Rectal smooth muscle tissue (tissue), 1 donor: ENCODE measurements around the gene GRIK1.

ENCODE experiments used
- H3K27ac ChIP-seq: one replicate; pipeline ENCODE4 v1.7.0; 2013; ENCODE audit warnings: low read depth, low read length, inconsistent platforms
- H3K27me3 ChIP-seq: one replicate; pipeline ENCODE4 v1.7.0; 2013; ENCODE audit warnings: low read length; ENCODE audit not compliant: control insufficient read depth, insufficient read depth
- H3K36me3 ChIP-seq: one replicate; pipeline ENCODE4 v1.7.0; 2013; ENCODE audit warnings: low read length; ENCODE audit not compliant: control insufficient read depth, insufficient read depth
- H3K4me1 ChIP-seq: one replicate; pipeline ENCODE4 v1.7.0; 2013; ENCODE audit warnings: low read length; ENCODE audit not compliant: control insufficient read depth, insufficient read depth
- H3K4me3 ChIP-seq: one replicate; pipeline ENCODE4 v1.7.0; 2013; ENCODE audit warnings: low read length
- H3K9ac ChIP-seq: one replicate; pipeline ENCODE4 v1.7.0; 2013; ENCODE audit warnings: low read length

GRIK1 gene

DNA sequence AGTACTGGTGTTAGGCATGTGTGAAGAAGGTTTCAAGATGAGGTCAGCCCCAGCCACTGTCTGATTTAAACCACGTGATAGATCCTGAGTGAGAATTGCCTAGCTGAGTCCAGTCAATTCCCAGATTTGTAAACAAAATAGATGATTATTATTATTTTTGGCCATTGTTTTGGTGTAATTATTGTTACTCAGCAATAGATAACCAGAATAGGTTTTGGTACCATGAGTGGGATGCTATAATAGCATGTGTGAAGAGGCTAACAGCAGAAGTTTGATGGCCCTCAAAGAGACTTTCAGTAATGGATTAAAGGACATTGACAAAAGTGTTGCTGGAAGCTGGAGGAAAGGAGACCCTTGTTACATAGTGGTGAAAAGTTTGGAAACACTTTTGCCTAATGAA, 426.3 kb downstream of the GRIK1 start:
- H3K4me1 ChIP-seq = no peaks in the 10 kb centered on the region
- H3K27me3 ChIP-seq = no peaks in the 10 kb centered on the region
- H3K4me3 ChIP-seq = no peak overlapping the region
- H3K9ac ChIP-seq = no peak overlapping the region
- H3K36me3 ChIP-seq = no peaks in the 10 kb centered on the region
- no peak overlapping the region for H3K27ac ChIP-seq

DNA sequence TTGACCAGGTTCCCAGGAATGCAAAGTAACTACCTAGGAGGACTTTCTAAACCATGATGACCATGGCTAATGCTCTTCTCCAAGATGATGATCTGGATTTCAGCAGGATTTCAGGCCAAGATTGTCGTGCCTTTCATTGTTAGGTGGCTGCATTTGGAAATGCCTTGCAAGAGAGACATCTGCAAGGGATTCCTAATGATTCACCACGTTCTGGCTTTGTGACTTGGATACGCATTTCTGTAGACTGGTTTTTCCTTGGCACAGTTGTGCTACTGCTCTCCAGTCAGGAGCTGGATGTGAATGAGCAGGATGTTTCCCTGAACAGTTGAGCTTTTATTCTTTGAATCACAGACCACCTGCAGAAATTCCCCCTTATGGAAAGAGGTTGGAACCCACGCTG, 428.7 kb downstream of the GRIK1 start:
- Histone ChIP-seq H3K4me1 (no peaks in the 10 kb centered on the region), H3K27ac (no peak overlapping the region), H3K27me3 (no peaks in the 10 kb centered on the region), H3K4me3 (no peak overlapping the region), H3K36me3 (no peaks in the 10 kb centered on the region), H3K9ac (no peak overlapping the region)

DNA sequence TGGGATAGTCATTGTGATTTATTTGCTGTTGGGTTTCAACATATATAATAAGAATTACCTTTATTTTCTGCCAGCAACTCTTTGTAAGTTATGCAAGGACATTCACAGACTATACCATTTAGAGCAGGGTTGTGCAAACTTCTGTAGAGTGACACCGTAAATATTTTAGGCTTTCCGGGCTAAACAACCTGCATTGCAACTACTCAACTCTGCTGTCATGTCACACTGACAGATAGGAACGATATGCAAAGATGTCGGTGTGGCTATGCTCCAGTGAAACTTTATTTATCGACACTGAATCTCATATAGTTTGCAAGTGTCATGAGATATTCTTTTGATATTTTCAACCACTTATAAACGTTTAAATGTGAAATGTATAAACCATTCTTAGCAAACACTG, 430.7 kb downstream of the GRIK1 start:
- no peaks in the 10 kb centered on the region for H3K27me3 ChIP-seq
- H3K9ac ChIP-seq = no peak overlapping the region
- H3K4me3 ChIP-seq = no peak overlapping the region
- H3K36me3 ChIP-seq = no peaks in the 10 kb centered on the region
- no peak overlapping the region for H3K27ac ChIP-seq
- H3K4me1 ChIP-seq = no peaks in the 10 kb centered on the region

DNA sequence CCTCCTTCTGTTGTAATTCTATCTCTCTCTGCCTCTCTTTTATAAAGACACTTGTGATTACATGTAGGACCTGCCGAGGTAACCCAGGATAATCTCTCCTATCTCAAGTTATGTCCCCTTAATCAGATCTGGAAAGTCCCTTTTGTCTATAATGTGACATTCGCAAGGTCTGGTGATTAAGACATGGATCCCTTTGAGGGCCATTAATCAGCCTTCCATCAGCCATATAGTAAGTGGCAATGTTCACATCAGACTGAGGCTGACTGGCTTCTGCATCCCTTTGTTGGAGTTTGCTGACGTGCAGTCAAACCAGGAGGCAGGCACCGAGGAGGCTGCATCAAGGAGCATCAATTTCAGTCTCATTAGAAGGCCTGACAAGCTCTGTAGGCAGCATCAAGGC, 431.5 kb downstream of the GRIK1 start:
- Histone ChIP-seq H3K9ac (no peak overlapping the region), H3K27ac (no peak overlapping the region), H3K36me3 (no peaks in the 10 kb centered on the region), H3K4me1 (no peaks in the 10 kb centered on the region), H3K4me3 (no peak overlapping the region), H3K27me3 (no peaks in the 10 kb centered on the region)

DNA sequence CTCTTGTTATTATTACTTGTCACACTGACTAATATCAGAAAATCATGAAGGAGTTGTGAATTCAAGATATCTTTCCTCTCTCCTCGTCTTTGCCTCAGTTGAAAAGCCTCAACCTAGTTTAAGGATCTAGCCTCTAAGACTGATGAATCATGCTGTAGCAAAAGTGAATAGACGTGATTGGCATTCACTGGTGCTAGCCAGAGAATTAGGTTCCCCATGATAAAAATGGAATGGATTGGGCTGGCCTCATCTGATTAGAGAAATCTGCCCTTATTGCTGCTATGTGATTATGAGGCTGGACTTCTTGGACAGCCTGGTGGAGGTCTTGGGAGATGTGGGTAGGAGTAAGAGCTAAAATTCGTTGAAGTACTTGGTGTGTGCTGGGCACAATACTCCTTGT, 432.8 kb downstream of the GRIK1 start:
- no peak overlapping the region for H3K27ac ChIP-seq
- no peaks in the 10 kb centered on the region for H3K27me3 ChIP-seq
- no peak overlapping the region for H3K9ac ChIP-seq
- no peak overlapping the region for H3K4me3 ChIP-seq
- H3K4me1 ChIP-seq = no peaks in the 10 kb centered on the region
- no peaks in the 10 kb centered on the region for H3K36me3 ChIP-seq

DNA sequence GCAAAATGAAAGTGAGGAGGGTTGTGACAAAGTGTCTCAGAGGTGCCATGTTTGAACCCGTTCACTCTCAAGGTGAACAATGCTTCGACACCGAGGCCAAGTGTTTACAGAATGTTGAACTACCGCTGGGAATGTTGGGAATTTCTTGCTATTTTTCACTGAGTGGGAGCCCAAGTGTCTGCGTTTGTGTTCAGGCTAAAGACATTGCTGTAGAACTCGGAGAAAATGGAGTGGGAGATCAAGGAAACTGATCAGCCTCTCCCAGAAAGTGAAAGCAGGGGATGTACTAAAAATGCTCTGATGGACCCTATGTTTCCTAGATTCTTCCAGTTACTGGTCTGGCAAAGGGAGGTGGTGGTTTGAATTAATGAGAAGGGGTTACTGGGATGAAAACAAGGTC, 433.6 kb downstream of the GRIK1 start:
- H3K4me3 ChIP-seq = no peak overlapping the region
- H3K27me3 ChIP-seq = no peaks in the 10 kb centered on the region
- H3K27ac ChIP-seq = no peak overlapping the region
- H3K36me3 ChIP-seq = no peaks in the 10 kb centered on the region
- no peak overlapping the region for H3K9ac ChIP-seq
- H3K4me1 ChIP-seq = no peaks in the 10 kb centered on the region

DNA sequence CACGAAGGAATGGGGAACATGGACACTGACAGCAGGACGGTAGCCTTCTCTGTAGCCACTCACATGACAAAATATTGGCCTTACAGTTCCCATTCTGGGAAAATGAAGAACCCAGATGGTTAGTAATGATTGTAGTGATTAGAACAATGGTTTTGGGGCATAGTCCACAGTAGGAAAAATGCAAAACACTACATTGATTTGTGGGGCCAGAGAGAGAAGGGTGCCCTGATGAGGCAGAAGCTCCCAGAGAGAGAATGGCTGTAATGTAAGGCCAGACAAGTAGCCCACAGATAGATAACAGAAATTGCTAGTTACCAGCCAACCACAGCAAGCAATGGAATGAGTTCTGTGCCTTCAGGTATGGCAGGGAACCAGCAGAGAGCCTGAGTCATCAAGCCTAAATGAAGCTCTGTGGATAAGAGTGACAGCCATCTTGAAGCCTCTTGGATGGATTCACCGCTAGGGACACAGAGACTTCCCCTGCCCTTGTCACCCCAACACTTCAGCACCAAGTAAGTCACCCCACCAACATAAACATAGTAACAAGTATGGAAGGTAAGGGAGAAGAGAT, 435.0 kb downstream of the GRIK1 start:
- Histone ChIP-seq H3K9ac (no peak overlapping the region), H3K27ac (no peak overlapping the region), H3K4me1 (no peaks in the 10 kb centered on the region), H3K36me3 (no peaks in the 10 kb centered on the region), H3K4me3 (no peak overlapping the region), H3K27me3 (no peaks in the 10 kb centered on the region)

DNA sequence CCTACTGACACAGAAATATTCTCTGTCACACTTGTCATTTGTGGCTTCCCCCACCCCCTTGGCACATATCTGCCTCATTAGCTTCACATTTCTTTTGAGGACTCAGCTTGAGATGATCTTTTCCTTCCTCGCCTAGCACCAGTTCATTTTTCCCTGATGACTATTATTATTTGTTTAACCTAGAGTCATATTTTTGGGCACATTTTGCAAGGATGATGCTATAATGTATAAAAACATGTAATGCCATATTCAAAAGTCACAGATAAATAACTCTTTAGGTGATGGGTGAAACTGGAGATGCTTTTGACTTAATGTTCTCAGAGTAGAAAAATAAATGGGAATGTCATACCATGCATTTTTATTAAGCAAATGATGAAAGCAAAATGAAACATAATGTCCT, 438.3 kb downstream of the GRIK1 start:
- no peak overlapping the region for H3K27ac ChIP-seq
- no peaks in the 10 kb centered on the region for H3K36me3 ChIP-seq
- H3K4me3 ChIP-seq = no peak overlapping the region
- no peaks in the 10 kb centered on the region for H3K4me1 ChIP-seq
- no peaks in the 10 kb centered on the region for H3K27me3 ChIP-seq
- no peak overlapping the region for H3K9ac ChIP-seq

DNA sequence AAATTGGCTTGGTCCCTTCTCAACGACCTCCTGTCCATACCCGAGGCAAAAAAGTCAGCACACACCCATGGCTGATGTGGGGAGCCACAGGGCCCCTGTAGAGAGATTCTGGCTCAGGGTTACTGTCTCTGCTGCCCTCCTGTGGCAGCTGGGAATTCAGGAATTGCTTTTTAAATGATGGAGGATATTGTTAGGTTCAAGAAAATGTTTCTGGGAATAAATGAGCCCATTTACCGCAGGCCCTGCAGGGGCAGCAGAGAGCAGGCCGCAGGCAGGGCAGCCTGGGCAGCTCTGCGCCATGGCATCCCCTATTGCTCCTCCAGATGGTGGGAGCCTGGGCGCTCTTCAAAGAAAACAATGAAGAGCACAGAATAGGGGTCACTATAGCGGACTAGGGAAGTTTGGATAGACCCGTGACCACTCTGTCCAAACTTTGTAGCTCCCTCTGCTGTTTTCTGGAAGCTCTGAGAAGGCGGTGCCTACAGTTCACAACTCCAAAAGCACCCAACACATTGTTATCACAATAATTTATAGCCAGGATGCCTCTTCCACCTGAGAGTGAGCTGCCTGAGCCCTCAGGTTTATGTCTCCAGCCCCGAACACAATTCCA, 440.0 kb downstream of the GRIK1 start:
- H3K27ac ChIP-seq = no peak overlapping the region
- no peak overlapping the region for H3K9ac ChIP-seq
- H3K36me3 ChIP-seq = no peaks in the 10 kb centered on the region
- no peaks in the 10 kb centered on the region for H3K4me1 ChIP-seq
- H3K4me3 ChIP-seq = no peak overlapping the region
- no peaks in the 10 kb centered on the region for H3K27me3 ChIP-seq

DNA sequence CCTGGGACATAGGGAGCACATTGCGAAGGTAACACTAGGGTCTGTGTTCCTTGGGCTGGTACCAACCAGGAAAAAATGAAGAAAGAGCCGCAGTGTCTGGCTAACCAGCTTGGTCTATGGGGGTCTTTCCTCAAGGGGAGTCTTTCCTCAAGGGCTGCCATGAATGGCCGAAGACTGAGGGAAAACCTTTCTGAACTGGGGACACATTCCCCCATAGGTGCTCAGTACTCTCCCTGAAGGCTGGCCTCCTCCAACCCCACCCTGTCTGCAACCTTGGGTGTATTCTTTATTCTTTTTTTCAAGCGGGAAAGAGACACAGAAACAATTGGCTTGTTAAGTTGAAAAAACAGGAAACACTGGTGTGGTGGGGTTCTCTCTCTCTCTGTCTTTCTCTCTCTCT, 440.6 kb downstream of the GRIK1 start:
- H3K4me1 ChIP-seq = no peaks in the 10 kb centered on the region
- no peak overlapping the region for H3K27ac ChIP-seq
- H3K36me3 ChIP-seq = no peaks in the 10 kb centered on the region
- no peaks in the 10 kb centered on the region for H3K27me3 ChIP-seq
- H3K9ac ChIP-seq = no peak overlapping the region
- H3K4me3 ChIP-seq = no peak overlapping the region

DNA sequence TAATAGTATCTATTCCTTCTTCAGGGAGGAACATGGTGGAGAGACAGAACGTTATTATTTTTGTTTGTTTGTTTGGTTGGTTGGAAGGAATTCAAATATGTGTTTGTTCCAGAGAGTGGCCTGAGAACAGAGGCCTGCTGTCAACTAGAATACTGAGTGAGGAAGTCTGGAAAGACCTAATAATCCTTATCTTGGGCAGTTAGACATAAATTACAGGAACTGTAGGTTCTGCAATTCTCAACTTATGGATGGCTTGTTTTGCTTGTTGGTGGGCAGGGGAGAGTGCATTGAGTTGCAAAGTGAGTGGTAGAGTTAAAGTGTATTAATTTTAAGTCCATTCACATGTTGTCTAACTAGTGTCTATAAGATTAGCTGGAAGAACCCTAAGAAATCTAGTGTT, 443.5 kb downstream of the GRIK1 start:
- H3K27me3 ChIP-seq = no peaks in the 10 kb centered on the region
- no peak overlapping the region for H3K4me3 ChIP-seq
- no peak overlapping the region for H3K9ac ChIP-seq
- H3K36me3 ChIP-seq = no peaks in the 10 kb centered on the region
- no peaks in the 10 kb centered on the region for H3K4me1 ChIP-seq
- no peak overlapping the region for H3K27ac ChIP-seq

DNA sequence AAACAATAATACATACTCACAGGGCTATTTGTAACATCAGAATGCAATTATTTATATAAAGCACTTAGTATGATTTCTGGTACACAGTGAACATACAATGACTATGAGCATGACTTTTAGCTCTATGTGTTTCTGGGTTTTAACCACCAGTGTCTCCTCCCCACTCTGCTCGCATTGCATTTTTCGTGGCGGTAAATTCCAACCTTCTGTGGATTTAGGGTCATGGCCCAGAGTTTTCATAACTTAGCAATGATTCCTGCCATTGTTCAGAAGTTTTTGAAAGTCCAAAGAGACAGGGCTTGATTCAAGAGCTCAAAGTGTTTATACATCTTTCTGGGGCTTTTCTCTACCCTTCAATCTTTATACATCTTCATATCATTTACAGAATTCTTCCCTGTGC, 449.8 kb downstream of the GRIK1 start:
- H3K27ac ChIP-seq = no peak overlapping the region
- no peaks in the 10 kb centered on the region for H3K4me1 ChIP-seq
- no peak overlapping the region for H3K9ac ChIP-seq
- H3K36me3 ChIP-seq = no peaks in the 10 kb centered on the region
- no peaks in the 10 kb centered on the region for H3K27me3 ChIP-seq
- H3K4me3 ChIP-seq = no peak overlapping the region

DNA sequence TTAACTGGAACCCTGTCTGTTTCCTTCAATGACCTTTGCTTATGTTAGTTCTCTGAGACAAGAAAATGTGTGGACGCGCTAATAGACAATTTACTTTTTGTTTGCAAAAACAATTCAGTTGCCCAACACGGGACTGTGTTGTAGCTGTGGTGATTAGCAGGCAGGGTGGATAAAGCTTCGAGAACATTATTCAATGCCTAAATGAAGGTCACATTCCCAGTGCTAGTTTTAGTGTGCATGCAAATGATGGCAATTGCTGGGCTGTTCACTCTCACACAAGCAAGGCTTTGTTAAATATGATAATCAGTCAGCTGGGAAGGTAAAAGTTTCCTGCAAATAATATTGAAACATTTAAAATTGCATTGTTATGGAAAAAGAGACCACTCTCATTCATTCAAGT, 452.6 kb downstream of the GRIK1 start:
- no peaks in the 10 kb centered on the region for H3K36me3 ChIP-seq
- no peak overlapping the region for H3K4me3 ChIP-seq
- H3K27ac ChIP-seq = no peak overlapping the region

More for the DNA sequence above, 452.6 kb downstream of the GRIK1 start:
- Histone ChIP-seq H3K9ac (no peak overlapping the region), H3K4me1 (no peaks in the 10 kb centered on the region), H3K27me3 (no peaks in the 10 kb centered on the region)
